ENCODE measurements around the gene CACNA1H. TPM values are rescaled to one million over a fixed set of nuclear protein-coding genes. Genes with fewer than 3 reads are reported as not detected.

Gene CACNA1H
- total and polyA plus RNA-seq, 11 donors = 1.6 to 14.6 (median 3.2) TPM

DNA sequence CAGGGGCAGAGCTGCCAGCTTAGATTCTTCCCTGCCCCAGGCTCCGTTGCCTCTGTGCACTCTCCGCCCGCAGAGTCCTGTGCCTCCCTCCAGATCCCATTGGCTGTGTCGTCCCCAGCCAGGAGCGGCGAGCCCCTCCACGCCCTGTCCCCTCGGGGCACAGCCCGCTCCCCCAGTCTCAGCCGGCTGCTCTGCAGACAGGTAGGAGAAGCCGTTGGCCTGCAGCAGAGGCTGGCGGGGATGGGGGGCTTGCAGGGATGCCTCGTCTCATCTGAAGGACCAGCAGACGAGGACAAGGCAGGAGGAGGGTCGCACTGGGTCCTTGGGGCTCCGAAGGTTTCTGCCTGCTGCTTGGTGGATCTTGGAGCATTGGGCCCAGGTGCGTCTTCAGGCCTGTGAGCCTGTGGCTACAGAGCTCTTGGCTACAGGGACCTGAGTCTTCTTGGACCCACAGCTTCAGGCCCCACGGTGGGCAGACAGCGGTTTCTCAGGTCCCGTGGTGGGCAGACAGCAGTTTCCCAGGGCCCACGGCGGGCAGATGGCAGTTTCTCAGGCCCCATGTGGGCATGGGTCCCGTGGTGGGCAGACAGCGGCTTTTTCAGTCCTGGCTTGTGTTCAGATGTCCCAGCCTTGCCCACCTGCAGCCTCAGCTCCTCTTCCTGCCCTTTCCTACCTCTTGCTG, 66.2 kb downstream of the CACNA1H start:
- TF ChIP-seq POLR2A (IDR thresholded peaks at IDR 0.05) = no peak
- TF ChIP-seq, protein P1, sequence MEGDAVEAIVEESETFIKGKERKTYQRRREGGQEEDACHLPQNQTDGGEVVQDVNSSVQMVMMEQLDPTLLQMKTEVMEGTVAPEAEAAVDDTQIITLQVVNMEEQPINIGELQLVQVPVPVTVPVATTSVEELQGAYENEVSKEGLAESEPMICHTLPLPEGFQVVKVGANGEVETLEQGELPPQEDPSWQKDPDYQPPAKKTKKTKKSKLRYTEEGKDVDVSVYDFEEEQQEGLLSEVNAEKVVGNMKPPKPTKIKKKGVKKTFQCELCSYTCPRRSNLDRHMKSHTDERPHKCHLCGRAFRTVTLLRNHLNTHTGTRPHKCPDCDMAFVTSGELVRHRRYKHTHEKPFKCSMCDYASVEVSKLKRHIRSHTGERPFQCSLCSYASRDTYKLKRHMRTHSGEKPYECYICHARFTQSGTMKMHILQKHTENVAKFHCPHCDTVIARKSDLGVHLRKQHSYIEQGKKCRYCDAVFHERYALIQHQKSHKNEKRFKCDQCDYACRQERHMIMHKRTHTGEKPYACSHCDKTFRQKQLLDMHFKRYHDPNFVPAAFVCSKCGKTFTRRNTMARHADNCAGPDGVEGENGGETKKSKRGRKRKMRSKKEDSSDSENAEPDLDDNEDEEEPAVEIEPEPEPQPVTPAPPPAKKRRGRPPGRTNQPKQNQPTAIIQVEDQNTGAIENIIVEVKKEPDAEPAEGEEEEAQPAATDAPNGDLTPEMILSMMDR (IDR thresholded peaks at IDR 0.05) = no peak
- intact Hi-C loops (cut with DNase I) = no loop called here
- no peaks in the 10 kb centered on the region for H3K36me3 ChIP-seq

DNA sequence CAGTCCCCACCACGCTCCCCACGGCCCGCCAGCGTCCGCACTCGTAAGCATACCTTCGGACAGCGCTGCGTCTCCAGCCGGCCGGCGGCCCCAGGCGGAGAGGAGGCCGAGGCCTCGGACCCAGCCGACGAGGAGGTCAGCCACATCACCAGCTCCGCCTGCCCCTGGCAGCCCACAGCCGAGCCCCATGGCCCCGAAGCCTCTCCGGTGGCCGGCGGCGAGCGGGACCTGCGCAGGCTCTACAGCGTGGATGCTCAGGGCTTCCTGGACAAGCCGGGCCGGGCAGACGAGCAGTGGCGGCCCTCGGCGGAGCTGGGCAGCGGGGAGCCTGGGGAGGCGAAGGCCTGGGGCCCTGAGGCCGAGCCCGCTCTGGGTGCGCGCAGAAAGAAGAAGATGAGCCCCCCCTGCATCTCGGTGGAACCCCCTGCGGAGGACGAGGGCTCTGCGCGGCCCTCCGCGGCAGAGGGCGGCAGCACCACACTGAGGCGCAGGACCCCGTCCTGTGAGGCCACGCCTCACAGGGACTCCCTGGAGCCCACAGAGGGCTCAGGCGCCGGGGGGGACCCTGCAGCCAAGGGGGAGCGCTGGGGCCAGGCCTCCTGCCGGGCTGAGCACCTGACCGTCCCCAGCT, 67.3 kb downstream of the CACNA1H start:
- no peaks in the 10 kb centered on the region for H3K36me3 ChIP-seq
- intact Hi-C loops (cut with DNase I) = no loop called here
- H3K27ac ChIP-seq = no peak overlapping the region
- no peak for TF ChIP-seq POLR2A (IDR thresholded peaks at IDR 0.05)
- TF ChIP-seq, protein P1 (IDR thresholded peaks at IDR 0.05) = no peak
- H3K4me3 ChIP-seq = no peak overlapping the region
- no peaks in the 10 kb centered on the region for H3K27me3 ChIP-seq
- DNase-seq (no peak), ATAC-seq (no peak)
- 91 to 95% (median 93%) methylated on average over 11 to 55 of the region's 55 CpGs for WGBS, 4 donors
- no peaks in the 10 kb centered on the region for H3K9me3 ChIP-seq
- H3K4me1 ChIP-seq = peaks cover 0 to 4% (median 0%) of the 10 kb centered on the region in 12 donors

More for the DNA sequence above, 66.2 kb downstream of the CACNA1H start:
- Histone ChIP-seq H3K27ac (no peak overlapping the region), H3K4me3 (no peak overlapping the region), H3K27me3 (no peaks in the 10 kb centered on the region), H3K9me3 (no peaks in the 10 kb centered on the region), H3K4me1 (peaks cover 0 to 4% (median 0%) of the 10 kb centered on the region in 12 donors)
- DNase-seq = no peak
- WGBS, 4 donors = 80 to 88% (median 85%) methylated on average over 22 to 24 of the region's 24 CpGs
- ATAC-seq = no peak

GRCh38 chr16:1220841-1221627, 68.1 kb downstream of the CACNA1H start:
- H3K27ac ChIP-seq = peak overlapping the region in 1 of 12 donors; percentile 5

More at GRCh38 chr16:1220841-1221627, 68.1 kb downstream of the CACNA1H start:
- TF ChIP-seq POLR2A (IDR thresholded peaks at IDR 0.05) = no peak
- TF ChIP-seq, protein P1 (IDR thresholded peaks at IDR 0.05) = no peak
- intact Hi-C loops (cut with DNase I) = no loop called here
- ATAC-seq (peak in 2 of 4 donors; percentile 26 to 33), DNase-seq (no peak)
- H3K4me1 ChIP-seq = peaks cover 0 to 4% (median 0%) of the 10 kb centered on the region in 12 donors
- WGBS, 4 donors = 69 to 88% (median 82%) methylated on average over 29 to 48 of the region's 48 CpGs
- H3K27me3 ChIP-seq = no peaks in the 10 kb centered on the region
- no peak overlapping the region for H3K4me3 ChIP-seq
- H3K9me3 ChIP-seq = no peaks in the 10 kb centered on the region
- no peaks in the 10 kb centered on the region for H3K36me3 ChIP-seq

All from heart left ventricle (tissue), 16 donors.